HG03558 (cell line): Measurements from ENCODE around the gene LARP1B.
A peak's percentile ranks its signal among the peaks of the same experiment; 100 is the strongest.
"Not testable (repeated sequence)": the region's sequence is repeated elsewhere in the genome, so short reads cannot be mapped to it uniquely, and the experiment has no call there.

Experiments
- ATAC-seq: cut with Tn5 transposase; IDR thresholded peaks from one replicate; pipeline ENCODE4 v1.9.1; 2021; ENCODE audit warnings: moderate number of reproducible peaks; ENCODE audit not compliant: unreplicated experiment; ENCODE audit errors: extremely low read depth

Gene LARP1B

GRCh38 chr4:128130621-128131020 lies 69.5 kb downstream of the LARP1B start:
- ATAC-seq: no peak

DNA sequence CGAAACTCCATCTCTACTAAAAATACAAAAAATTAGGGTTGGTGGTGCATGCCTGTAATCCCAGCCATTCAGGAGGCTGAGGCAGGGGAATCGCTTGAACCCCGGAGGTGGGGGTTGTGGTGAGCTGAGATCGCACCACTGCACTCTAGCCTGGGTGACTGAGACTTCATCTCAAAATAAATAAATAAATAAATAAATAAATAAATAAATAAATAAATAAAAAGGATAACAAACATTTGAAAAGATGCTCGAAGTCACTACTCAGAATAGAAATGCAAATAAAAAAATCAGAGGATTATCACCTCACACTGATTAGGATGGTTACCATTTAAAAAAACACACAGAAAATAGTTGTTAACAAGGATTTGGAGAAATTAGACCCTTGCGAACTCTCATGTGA lies 73.8 kb downstream of the LARP1B start:
- no peak for ATAC-seq

DNA sequence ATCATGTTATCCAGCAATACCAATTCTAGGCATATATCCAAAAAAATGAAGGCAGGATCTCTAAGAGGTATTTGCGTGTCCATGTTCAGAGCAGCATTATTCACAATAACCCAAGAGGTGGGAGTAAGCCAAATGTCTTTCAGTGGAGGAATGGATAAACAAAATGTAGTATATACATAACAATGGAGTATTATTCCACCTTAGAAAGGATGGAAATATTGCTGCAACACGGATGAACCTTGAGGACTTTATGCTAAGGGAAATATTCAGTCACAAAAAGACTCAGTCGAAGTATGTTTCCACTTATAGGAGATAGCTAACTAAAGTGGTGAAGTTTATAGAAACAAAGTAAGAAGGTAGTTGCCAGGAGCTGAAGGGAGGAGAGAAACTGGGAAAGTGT lies 74.3 kb downstream of the LARP1B start:
- no peak for ATAC-seq

DNA sequence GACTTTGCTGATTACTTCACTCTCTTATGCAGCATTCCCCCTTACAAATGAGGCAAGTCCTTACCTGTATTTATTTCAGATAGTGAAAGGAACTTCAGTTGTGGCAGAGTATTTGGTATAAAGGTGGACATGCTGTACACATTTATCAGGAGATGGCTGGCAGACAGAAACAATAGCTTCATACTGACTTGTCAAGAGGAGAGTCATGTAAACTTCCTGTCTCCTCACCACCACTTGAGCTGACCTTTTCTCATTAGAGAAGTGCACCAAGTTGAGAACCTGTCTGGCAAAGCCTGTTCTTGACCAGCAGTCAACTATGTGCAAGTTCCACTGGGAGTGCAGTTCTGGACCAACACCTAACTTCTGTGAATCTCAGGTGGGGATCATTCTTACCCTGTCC lies 80.8 kb downstream of the LARP1B start:
- no peak for ATAC-seq

- no peak for ATAC-seq
Observed at GRCh38 chr4:128145727-128146126, 84.6 kb downstream of the LARP1B start.

DNA sequence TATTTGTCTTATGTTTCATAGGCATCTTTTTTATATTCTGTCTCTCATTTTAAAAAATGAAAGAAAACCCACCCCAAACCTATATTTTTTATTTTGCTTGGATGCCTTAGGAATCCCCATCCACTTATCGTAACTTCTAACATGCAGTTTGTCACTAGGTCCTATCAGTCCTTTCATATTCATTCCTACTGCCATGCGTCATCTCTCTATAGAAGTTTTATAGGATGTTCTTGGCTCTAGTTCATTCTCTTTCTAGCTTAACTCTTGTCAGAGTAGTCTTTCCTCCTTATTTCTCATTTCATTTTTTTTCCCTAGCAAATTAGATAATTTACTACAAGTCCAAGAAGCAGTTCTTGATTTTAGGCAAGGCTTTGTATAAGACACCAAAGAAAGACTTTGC lies 92.7 kb downstream of the LARP1B start:
- ATAC-seq: no peak

GRCh38 chr4:128155231-128155855 lies 94.2 kb downstream of the LARP1B start:
- no peak for ATAC-seq

GRCh38 chr4:128155874-128156456 lies 94.9 kb downstream of the LARP1B start:
- ATAC-seq: no peak

DNA sequence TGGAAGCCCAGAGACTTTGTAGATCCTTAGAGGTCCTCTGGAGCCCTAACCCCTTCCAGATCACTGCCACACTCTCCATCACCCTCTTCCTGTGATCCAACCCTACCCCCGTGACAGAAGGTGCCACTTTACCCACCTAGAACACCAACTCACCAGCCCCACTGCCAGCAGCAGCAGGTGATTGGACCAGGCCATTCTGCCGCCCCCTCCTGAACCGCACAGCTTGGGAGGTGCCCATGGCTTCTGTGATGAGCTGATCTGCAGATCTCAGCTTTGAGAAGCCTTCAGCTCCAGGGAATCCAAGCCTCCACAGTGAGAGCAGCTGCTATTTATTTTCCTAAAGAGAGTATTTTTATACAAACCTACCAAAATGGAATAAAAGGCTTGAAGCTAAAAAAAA lies 95.4 kb downstream of the LARP1B start:
- not testable (repeated sequence) for ATAC-seq

- no peak for ATAC-seq
Observed at GRCh38 chr4:128158894-128159293, 97.8 kb downstream of the LARP1B start.

GRCh38 chr4:128159967-128160366 lies 98.9 kb downstream of the LARP1B start:
- no peak for ATAC-seq

DNA sequence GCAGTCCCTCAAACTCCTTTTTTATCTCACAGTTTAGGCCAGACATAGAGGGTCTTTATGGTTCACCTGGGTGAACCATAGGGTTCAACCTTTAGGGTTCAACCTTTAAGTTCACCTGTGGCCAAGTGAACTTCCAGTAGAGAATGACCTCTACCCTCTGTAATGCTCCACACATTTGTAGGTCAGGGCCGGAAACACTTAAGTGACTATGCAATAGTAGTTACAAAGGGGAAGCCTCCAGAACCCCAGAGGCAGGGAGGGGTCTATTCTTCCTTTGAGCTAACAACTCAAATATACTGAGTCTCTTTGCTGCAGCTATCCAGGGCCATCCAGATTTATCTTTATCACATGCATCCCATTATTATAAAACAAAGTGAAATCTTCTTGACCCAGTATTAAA lies 100.0 kb downstream of the LARP1B start:
- ATAC-seq: no peak

DNA sequence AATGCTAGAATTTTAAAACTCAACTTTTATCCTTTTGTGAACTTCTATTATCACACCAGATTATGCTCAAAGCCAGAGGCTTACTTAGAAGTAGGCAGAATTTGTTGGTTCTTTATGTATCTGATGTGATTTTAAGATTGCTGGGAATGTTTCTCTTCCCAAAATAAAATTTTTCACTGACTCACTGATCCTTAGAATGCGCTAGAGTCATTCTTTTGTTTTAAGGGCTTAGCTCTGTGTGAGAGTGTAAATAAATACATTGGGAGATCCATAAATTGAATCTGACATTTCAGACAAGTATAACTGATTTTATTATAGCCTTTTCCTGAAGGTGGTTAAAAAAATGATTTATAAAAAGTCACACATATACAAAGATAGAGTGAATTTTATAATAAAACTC lies 101.3 kb downstream of the LARP1B start:
- ATAC-seq: no peak

GRCh38 chr4:128163177-128164117 lies 102.3 kb downstream of the LARP1B start:
- ATAC-seq: no peak

DNA sequence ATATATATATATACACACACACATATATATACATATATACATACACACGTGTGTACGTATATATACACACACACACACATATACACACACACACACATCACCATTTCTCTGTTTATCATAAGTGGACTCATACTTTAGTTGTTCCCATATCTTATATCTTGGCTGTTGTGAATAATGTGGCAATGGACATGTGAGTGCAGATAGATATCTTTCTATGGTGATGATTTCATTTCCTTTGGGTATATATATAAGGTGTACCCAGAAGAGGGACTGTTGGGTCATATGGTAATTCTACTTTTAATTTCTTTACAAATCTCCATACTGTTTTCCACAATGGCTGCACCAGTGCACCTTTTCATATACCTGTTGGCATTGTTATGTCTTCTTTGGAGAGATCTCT lies 105.9 kb downstream of the LARP1B start:
- no peak for ATAC-seq

GRCh38 chr4:128168701-128169100 lies 107.6 kb downstream of the LARP1B start:
- no peak for ATAC-seq

- ATAC-seq: no peak
Observed at GRCh38 chr4:128169245-128169644, 108.1 kb downstream of the LARP1B start.

GRCh38 chr4:128176643-128177042 lies 115.5 kb downstream of the LARP1B start:
- ATAC-seq: no peak

DNA sequence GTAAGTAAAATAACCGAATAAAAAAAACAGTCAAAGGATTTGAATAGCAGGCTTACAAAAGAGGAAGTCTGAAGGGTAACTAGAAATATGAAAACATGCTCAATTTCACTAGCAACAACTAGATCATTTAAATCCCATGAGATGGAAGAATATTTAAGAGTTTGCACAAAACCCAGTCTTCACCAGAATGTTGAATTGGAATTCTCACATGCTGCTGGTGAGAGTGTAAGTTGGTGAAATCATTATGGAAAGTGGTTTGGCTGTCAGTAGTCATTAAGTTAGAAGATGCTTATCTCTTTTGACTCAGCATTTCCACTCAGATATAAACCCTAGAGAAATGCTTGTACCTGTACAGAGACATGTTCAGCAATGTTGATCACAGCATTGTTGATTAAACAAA lies 116.4 kb downstream of the LARP1B start:
- ATAC-seq: no peak

DNA sequence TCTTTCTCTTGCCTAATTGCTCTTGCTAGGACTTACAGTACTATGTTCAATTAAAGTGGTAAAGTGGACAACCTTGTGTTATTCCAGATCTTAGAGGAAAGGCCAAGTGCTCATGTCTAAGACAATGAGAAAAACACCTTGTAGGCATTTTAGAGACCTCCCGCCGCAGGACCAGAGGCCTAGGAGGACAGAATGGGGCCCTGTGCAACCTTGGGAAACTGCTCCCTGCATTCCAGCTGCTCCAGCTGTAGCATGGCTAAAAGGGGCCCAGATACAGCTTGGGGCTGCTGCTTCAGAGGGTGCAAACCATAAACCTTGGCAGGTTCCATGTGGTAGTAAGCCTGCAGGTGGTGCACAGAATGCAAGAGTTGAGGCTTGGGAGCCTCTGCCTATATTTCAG lies 125.5 kb downstream of the LARP1B start:
- ATAC-seq: no peak

DNA sequence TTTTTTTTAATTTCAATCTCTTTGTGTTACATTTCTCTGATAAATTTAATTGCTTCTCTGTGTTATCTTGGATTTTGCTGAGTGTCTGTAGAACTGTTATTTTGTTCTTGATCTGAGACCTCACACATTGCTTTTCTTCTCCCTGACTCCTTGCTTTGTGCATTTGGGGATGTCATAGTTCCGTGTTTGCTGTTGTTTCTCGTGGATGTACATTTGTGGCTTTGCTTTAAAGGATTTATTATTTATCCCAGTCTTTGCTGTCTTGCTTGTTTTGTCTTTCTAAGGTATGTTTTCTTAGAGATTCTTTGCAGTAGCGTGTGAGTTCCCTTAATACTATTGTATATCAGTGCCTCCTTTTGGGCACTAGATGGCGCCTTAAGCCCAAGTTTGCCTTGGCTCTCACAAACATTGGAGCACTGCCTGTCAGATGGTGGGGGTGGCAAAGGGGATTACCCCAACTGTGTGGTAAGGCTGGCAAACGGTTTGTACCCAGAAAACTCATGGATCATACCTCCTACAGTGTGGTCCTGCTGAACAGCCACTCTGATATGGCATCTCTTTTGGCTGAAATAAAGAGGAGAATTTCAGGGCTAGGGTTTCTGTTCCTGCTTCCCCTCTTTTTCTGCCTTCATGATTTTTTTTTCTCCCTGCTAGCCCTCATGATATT lies 130.1 kb downstream of the LARP1B start:
- peak; percentile 97 for ATAC-seq
